ENCODE measurements around the gene CRACDL.

CRACDL gene

GRCh38 chr2:98924038-98924830 lies 11.8 kb downstream of the CRACDL start:
- DNase-seq: no peak

- no peak for DNase-seq
Measured at GRCh38 chr2:98923244-98923940, 12.6 kb downstream of the CRACDL start.

GRCh38 chr2:98921062-98921461 lies 15.0 kb downstream of the CRACDL start:
- DNase-seq: no peak

- DNase-seq: peak; percentile 89
Measured at GRCh38 chr2:98917031-98917471, 19.0 kb downstream of the CRACDL start.

GRCh38 chr2:98915751-98916358 lies 20.2 kb downstream of the CRACDL start:
- DNase-seq: peak; percentile 65

- DNase-seq: no peak
Measured at GRCh38 chr2:98914713-98915580, 21.1 kb downstream of the CRACDL start.

GRCh38 chr2:98913916-98914712 lies 21.9 kb downstream of the CRACDL start:
- no peak for DNase-seq

GRCh38 chr2:98912957-98913915 lies 22.8 kb downstream of the CRACDL start:
- no peak for DNase-seq

- peak; percentile 81 for DNase-seq
Measured at GRCh38 chr2:98912221-98912851, 23.7 kb downstream of the CRACDL start.

GRCh38 chr2:98911376-98912154 lies 24.5 kb downstream of the CRACDL start:
- no peak for DNase-seq

- DNase-seq: no peak
Measured at GRCh38 chr2:98911126-98911375, 25.0 kb downstream of the CRACDL start.

GRCh38 chr2:98910349-98911125 lies 25.5 kb downstream of the CRACDL start:
- DNase-seq: no peak

- peak; percentile 83 for DNase-seq
Measured at GRCh38 chr2:98909317-98910211, 26.5 kb downstream of the CRACDL start.

- peak; percentile 53 for DNase-seq
Measured at GRCh38 chr2:98908931-98909316, 27.1 kb downstream of the CRACDL start.

- no peak for DNase-seq
Measured at GRCh38 chr2:98907966-98908905, 27.8 kb downstream of the CRACDL start.

- no peak for DNase-seq
Measured at GRCh38 chr2:98907385-98907784, 28.6 kb downstream of the CRACDL start.

Measured in HCEC 1CT (cell line).